Measurements from ENCODE around the gene BAMBI. TPM values are rescaled to one million over a fixed set of nuclear protein-coding genes. Genes with fewer than 3 reads are reported as not detected.

Gene BAMBI
- polyA plus RNA-seq, 1 of the 3 experiments (the other 2 are of a cell fraction), result 2.8 TPM

DNA sequence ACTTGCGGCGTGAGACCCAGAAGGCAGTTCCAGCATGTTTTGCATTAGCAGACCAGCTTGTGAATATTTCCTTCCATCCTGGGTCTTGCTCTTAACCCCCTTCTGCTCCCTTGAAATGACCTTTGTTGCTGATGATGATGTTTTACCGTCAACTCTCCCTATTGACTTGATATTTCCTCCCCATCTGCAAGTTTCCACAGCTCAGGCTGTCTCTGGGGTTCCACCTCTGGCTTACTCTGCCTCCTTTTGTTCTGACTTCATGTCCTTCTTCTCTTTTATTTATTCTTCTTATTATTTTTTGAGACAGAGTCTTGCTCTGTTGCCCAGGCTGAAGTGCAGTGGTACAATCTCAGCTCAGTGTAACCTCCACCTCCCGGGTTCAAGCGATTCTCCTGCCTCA is 17.2 kb downstream of the BAMBI start:
- DNase-seq, result no peak
- H3K27ac ChIP-seq (ENCODE audit: low read depth in 2 of 2, low read length in 1 of 2), result no peak overlapping the region
- TF ChIP-seq CHD2 (IDR thresholded peaks at IDR 0.05; ENCODE audit: low read length, partially characterized antibody) (no peak), FOSL2 (IDR thresholded peaks at IDR 0.05; ENCODE audit: borderline replicate concordance, low read depth) (no peak)
- no peaks in the 10 kb centered on the region for H4K20me1 ChIP-seq (ENCODE audit: insufficient read depth)
- H3K9me2 ChIP-seq, result no peaks in the 10 kb centered on the region
- no peak overlapping the region for H3K9ac ChIP-seq
- no peak overlapping the region for H2AFZ ChIP-seq (ENCODE audit: low read depth)
- H3K36me3 ChIP-seq (replicated peaks in 1 of 2; ENCODE audit: control insufficient read depth in 1 of 2, insufficient read depth in 2 of 2, low read length in 1 of 2), result no peaks in the 10 kb centered on the region
- no peaks in the 10 kb centered on the region for H3K79me2 ChIP-seq (ENCODE audit: insufficient read depth)
- ChIA-PET CTCF (no interaction called here), POLR2A (no interaction called here)
- H3K9me3 ChIP-seq, result no peaks in the 10 kb centered on the region
- H3K4me2 ChIP-seq, result no peak overlapping the region
- no peaks in the 10 kb centered on the region for H3K4me1 ChIP-seq (ENCODE audit: control insufficient read depth in 1 of 2, insufficient read depth in 2 of 2, low read depth in 1 of 2, low read length in 1 of 2)
- no peaks in the 10 kb centered on the region for H3F3A ChIP-seq (replicated peaks; ENCODE audit: insufficient read depth)
- WGBS (ENCODE audit: low lambda C conversion rate), result 94% methylated on average over 5 of the region's 5 CpGs
- no peak overlapping the region for H3K4me3 ChIP-seq (ENCODE audit: low read depth in 2 of 2, low read length in 1 of 2)
- no peaks in the 10 kb centered on the region for H3K27me3 ChIP-seq (ENCODE audit: insufficient read depth)

DNA sequence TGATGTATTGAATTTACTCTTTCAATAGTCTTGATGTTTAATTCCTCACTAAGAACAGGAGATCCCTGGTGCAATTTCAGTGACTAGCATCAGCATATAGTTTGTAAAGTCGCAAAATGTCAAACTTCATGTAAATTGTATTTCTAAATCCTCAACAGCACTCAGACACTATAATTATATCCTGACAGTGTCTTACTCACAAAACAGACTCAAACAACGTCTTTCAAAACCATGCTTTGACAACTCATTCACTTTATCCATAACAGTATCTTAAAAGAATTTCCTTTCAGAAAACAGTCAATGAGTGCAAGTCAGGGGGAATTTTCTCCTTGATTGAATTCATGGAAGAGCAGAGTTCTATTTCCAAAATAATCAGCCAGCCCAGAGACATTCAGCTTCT is 20.8 kb downstream of the BAMBI start:
- Histone ChIP-seq H3K79me2 (ENCODE audit: insufficient read depth) (no peaks in the 10 kb centered on the region), H3K9me3 (no peaks in the 10 kb centered on the region), H2AFZ (ENCODE audit: low read depth) (no peak overlapping the region), H3K27ac (ENCODE audit: low read depth in 2 of 2, low read length in 1 of 2) (no peak overlapping the region), H3F3A (replicated peaks; ENCODE audit: insufficient read depth) (no peaks in the 10 kb centered on the region), H3K4me2 (no peak overlapping the region), H3K27me3 (ENCODE audit: insufficient read depth) (no peaks in the 10 kb centered on the region), H3K9me2 (no peaks in the 10 kb centered on the region), H4K20me1 (ENCODE audit: insufficient read depth) (no peaks in the 10 kb centered on the region), H3K9ac (no peak overlapping the region), H3K4me3 (ENCODE audit: low read depth in 2 of 2, low read length in 1 of 2) (no peak overlapping the region), H3K4me1 (ENCODE audit: control insufficient read depth in 1 of 2, insufficient read depth in 2 of 2, low read depth in 1 of 2, low read length in 1 of 2) (no peaks in the 10 kb centered on the region), H3K36me3 (replicated peaks in 1 of 2; ENCODE audit: control insufficient read depth in 1 of 2, insufficient read depth in 2 of 2, low read length in 1 of 2) (no peaks in the 10 kb centered on the region)
- TF ChIP-seq ELF1 (IDR thresholded peaks at IDR 0.05), result no peak
- no peak for TF ChIP-seq GATA2 (CRISPR knock-in tag; IDR thresholded peaks at IDR 0.05)
- no peak for TF ChIP-seq CHD2 (IDR thresholded peaks at IDR 0.05; ENCODE audit: low read length, partially characterized antibody)
- TF ChIP-seq MEF2A (IDR thresholded peaks at IDR 0.05; ENCODE audit: borderline replicate concordance, low read depth), result no peak
- TF ChIP-seq, protein P1, sequence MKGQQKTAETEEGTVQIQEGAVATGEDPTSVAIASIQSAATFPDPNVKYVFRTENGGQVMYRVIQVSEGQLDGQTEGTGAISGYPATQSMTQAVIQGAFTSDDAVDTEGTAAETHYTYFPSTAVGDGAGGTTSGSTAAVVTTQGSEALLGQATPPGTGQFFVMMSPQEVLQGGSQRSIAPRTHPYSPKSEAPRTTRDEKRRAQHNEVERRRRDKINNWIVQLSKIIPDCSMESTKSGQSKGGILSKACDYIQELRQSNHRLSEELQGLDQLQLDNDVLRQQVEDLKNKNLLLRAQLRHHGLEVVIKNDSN (IDR thresholded peaks at IDR 0.05; ENCODE audit: borderline replicate concordance, low read depth), result no peak
- TF ChIP-seq, protein P2, sequence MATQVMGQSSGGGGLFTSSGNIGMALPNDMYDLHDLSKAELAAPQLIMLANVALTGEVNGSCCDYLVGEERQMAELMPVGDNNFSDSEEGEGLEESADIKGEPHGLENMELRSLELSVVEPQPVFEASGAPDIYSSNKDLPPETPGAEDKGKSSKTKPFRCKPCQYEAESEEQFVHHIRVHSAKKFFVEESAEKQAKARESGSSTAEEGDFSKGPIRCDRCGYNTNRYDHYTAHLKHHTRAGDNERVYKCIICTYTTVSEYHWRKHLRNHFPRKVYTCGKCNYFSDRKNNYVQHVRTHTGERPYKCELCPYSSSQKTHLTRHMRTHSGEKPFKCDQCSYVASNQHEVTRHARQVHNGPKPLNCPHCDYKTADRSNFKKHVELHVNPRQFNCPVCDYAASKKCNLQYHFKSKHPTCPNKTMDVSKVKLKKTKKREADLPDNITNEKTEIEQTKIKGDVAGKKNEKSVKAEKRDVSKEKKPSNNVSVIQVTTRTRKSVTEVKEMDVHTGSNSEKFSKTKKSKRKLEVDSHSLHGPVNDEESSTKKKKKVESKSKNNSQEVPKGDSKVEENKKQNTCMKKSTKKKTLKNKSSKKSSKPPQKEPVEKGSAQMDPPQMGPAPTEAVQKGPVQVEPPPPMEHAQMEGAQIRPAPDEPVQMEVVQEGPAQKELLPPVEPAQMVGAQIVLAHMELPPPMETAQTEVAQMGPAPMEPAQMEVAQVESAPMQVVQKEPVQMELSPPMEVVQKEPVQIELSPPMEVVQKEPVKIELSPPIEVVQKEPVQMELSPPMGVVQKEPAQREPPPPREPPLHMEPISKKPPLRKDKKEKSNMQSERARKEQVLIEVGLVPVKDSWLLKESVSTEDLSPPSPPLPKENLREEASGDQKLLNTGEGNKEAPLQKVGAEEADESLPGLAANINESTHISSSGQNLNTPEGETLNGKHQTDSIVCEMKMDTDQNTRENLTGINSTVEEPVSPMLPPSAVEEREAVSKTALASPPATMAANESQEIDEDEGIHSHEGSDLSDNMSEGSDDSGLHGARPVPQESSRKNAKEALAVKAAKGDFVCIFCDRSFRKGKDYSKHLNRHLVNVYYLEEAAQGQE (IDR thresholded peaks at IDR 0.05; ENCODE audit: low read depth, low read length), result no peak
- no peak for TF ChIP-seq NFIC (IDR thresholded peaks at IDR 0.05; ENCODE audit: borderline replicate concordance)
- TF ChIP-seq EZH2phosphoT487 (IDR thresholded peaks at IDR 0.05; ENCODE audit: borderline replicate concordance, low read depth), result no peak
- TF ChIP-seq, protein P3, sequence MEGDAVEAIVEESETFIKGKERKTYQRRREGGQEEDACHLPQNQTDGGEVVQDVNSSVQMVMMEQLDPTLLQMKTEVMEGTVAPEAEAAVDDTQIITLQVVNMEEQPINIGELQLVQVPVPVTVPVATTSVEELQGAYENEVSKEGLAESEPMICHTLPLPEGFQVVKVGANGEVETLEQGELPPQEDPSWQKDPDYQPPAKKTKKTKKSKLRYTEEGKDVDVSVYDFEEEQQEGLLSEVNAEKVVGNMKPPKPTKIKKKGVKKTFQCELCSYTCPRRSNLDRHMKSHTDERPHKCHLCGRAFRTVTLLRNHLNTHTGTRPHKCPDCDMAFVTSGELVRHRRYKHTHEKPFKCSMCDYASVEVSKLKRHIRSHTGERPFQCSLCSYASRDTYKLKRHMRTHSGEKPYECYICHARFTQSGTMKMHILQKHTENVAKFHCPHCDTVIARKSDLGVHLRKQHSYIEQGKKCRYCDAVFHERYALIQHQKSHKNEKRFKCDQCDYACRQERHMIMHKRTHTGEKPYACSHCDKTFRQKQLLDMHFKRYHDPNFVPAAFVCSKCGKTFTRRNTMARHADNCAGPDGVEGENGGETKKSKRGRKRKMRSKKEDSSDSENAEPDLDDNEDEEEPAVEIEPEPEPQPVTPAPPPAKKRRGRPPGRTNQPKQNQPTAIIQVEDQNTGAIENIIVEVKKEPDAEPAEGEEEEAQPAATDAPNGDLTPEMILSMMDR (IDR thresholded peaks at IDR 0.05), result no peak
- TF ChIP-seq EP300 (IDR thresholded peaks at IDR 0.05; ENCODE audit: borderline replicate concordance in 1 of 2, low read depth in 1 of 2, low read length in 1 of 2), result no peak
- TF ChIP-seq TEAD4 (IDR thresholded peaks at IDR 0.05; ENCODE audit: borderline replicate concordance, insufficient read depth), result no peak
- TF ChIP-seq RXRA (IDR thresholded peaks at IDR 0.05; ENCODE audit: borderline replicate concordance, low read depth), result no peak
- no peak for TF ChIP-seq JUND (IDR thresholded peaks at IDR 0.05)
- TF ChIP-seq SMC3 (IDR thresholded peaks at IDR 0.05; ENCODE audit: low read depth, low read length), result no peak
- TF ChIP-seq RFX5 (IDR thresholded peaks at IDR 0.05; ENCODE audit: low read length), result no peak
- TF ChIP-seq TCF12 (IDR thresholded peaks at IDR 0.05), result no peak
- WGBS (ENCODE audit: low lambda C conversion rate), result 58% methylated on average over 2 of the region's 2 CpGs
- DNase-seq, result no peak
- POLR2A ChIA-PET, result interaction anchor here (0.6 kb wide), 1 partner anchor 121 kb away, joined by 3 read pairs; no protein-coding TSS in a partner anchor
- CTCF ChIA-PET, result interaction anchor here (1.0 kb wide), 1 partner anchor 16 kb away, joined by 3 read pairs; no protein-coding TSS in a partner anchor

Measured in SK-N-SH (cell line).